Endothelial cell of umbilical vein (primary cell): ENCODE measurements around the gene TSR3. TPM values are rescaled to one million over a fixed set of nuclear protein-coding genes. Genes with fewer than 3 reads are reported as not detected.

ENCODE experiments used
- BruUV-seq: library from RNA; stranded (reverse); fragments of 400-500 nt; replicated peaks from 2 replicates; lab custom pipeline; 2021; lab: Mats Ljungman, UMichigan
- CTCF ChIA-PET: fragments of 300-600, 350-600 bp; sonication (Branson Sonifier 250); formaldehyde crosslinking; loops from one replicate; lab custom pipeline; 2021; ENCODE audit warnings: antibody characterized with exemption, inconsistent platforms; lab: Charles Lee
- POLR2A ChIA-PET: fragments of 300-600, 350-600 bp; sonication (Branson Sonifier 250); formaldehyde crosslinking; loops from one replicate; lab custom pipeline; 2021; ENCODE audit warnings: antibody characterized with exemption, inconsistent platforms; lab: Charles Lee
- DNase-seq: peaks from one replicate; pipeline ENCODE4 v3.0.0-alpha.2; 2011; ENCODE audit warnings: low read depth, low spot score
- FAIRE-seq: peaks from 2 replicates; lab custom pipeline; 2011; peaks lifted over from hg19 to GRCh38; lab: Jason Lieb, UNC
- H2AFZ ChIP-seq: 2 replicates; pipeline ENCODE4 v1.6.0; 2012; ENCODE audit warnings: low read depth, low read length, control low read depth, inconsistent platforms
- H3K27ac ChIP-seq: 2 replicates; pipeline ENCODE4 v1.5.1; 2011; ENCODE audit warnings: low read depth, mild to moderate bottlenecking, control low read depth, low read length, moderate library complexity; ENCODE audit not compliant: insufficient read depth
- H3K27me3 ChIP-seq, 2 experiments: 2 replicates each; pipeline versions ENCODE4 v1.6.0 to v1.6.1; 2011; ENCODE audit warnings: low read length in 2 of 2, mixed read lengths in 1 of 2; ENCODE audit not compliant: control insufficient read depth in 2 of 2, insufficient read depth in 2 of 2
- H3K36me3 ChIP-seq, 2 experiments: 2 replicates in 1 of 2; 3 replicates in 1 of 2; pipeline ENCODE4 v1.5.1; 2011; ENCODE audit warnings: low read length in 2 of 2, mild to moderate bottlenecking in 1 of 2, moderate library complexity in 1 of 2; ENCODE audit not compliant: control insufficient read depth in 2 of 2, insufficient read depth in 2 of 2; ENCODE audit errors: extremely low read depth in 1 of 2
- H3K4me1 ChIP-seq: 3 replicates; pipeline ENCODE4 v1.5.1; 2011; ENCODE audit warnings: mild to moderate bottlenecking, low read length; ENCODE audit not compliant: control insufficient read depth, insufficient read depth; ENCODE audit errors: extremely low read depth
- H3K4me2 ChIP-seq: 2 replicates; pipeline ENCODE4 v1.6.1; 2011; ENCODE audit warnings: low read length, control low read depth, mixed read lengths; ENCODE audit not compliant: insufficient read depth
- H3K4me3 ChIP-seq, 3 experiments: fragments of 200-600 bp in 1 of 3; sonication (generic), shearing (Covaris generic) in 1 of 3; replicated peaks in 1 of 3; 2 replicates each; pipeline ENCODE4 v1.5.1; 2011 to 2016; ENCODE audit warnings: control low read depth in 3 of 3, low read length in 3 of 3, mild to moderate bottlenecking in 2 of 3, inconsistent platforms in 1 of 3, low read depth in 1 of 3, moderate library complexity in 1 of 3; ENCODE audit not compliant: insufficient read depth in 1 of 3
- H3K79me2 ChIP-seq: 2 replicates; pipeline ENCODE4 v1.6.0; 2012; ENCODE audit warnings: low read length, inconsistent platforms; ENCODE audit not compliant: control insufficient read depth, insufficient read depth
- H3K9ac ChIP-seq: replicated peaks from 2 replicates; pipeline ENCODE3; 2011; ENCODE audit warnings: low read length, control low read depth; ENCODE audit not compliant: insufficient read depth; ENCODE audit errors: extremely low read depth
- H3K9me1 ChIP-seq: replicated peaks from 3 replicates; pipeline ENCODE4 v1.6.0; 2011; ENCODE audit warnings: mild to moderate bottlenecking, low read length; ENCODE audit not compliant: control insufficient read depth, insufficient read depth; ENCODE audit errors: extremely low read depth
- H3K9me3 ChIP-seq: replicated peaks from 2 replicates; pipeline ENCODE4 v1.5.1; 2012; ENCODE audit warnings: low read length, inconsistent platforms; ENCODE audit not compliant: control insufficient read depth, insufficient read depth
- H4K20me1 ChIP-seq: replicated peaks from 2 replicates; pipeline ENCODE3; 2011; ENCODE audit warnings: mild to moderate bottlenecking, low read length; ENCODE audit not compliant: control insufficient read depth, insufficient read depth; ENCODE audit errors: extremely low read depth
- EZH2 ChIP-seq: IDR thresholded peaks from 2 replicates; pipeline ENCODE4 v1.6.1; 2012; ENCODE audit warnings: borderline replicate concordance, low read depth, mild to moderate bottlenecking, moderate library complexity, low read length, inconsistent platforms; ENCODE audit not compliant: severe bottlenecking
- FOS ChIP-seq: IDR thresholded peaks from 2 replicates; pipeline ENCODE4 v1.6.1; 2011; ENCODE audit warnings: mild to moderate bottlenecking, low read length, moderate library complexity, borderline replicate concordance; ENCODE audit not compliant: insufficient read depth
- GATA2 ChIP-seq: IDR thresholded peaks from 2 replicates; pipeline ENCODE4 v1.7.0; 2011; ENCODE audit warnings: low read depth, mild to moderate bottlenecking, moderate library complexity, mixed read lengths, low read length; ENCODE audit not compliant: insufficient read length, insufficient read depth
- JUN ChIP-seq: IDR thresholded peaks from 2 replicates; pipeline ENCODE4 v1.6.1; 2011; ENCODE audit warnings: borderline replicate concordance, low read depth; ENCODE audit not compliant: insufficient read length, insufficient read depth
- MYC ChIP-seq: IDR thresholded peaks from one replicate; pipeline ENCODE4 v1.6.1; 2011; ENCODE audit warnings: mild to moderate bottlenecking, low read depth, low read length
- POLR2A ChIP-seq: IDR thresholded peaks from 2 replicates; pipeline ENCODE4 v1.6.1; 2012; ENCODE audit warnings: low read depth, mild to moderate bottlenecking, control low read depth, low read length
- POLR2AphosphoS5 ChIP-seq: IDR thresholded peaks from 2 replicates; pipeline ENCODE4 v1.6.1; 2012; ENCODE audit warnings: low read depth, mild to moderate bottlenecking, control low read depth, low read length, moderate library complexity; ENCODE audit not compliant: insufficient read depth
- dilution Hi-C: fragments of 300-500 bp; cut with MboI; formaldehyde crosslinking; loops from one replicate; pipeline ENCODE4 v1.15.0; 2019; ENCODE audit warnings: low sequenced_read_pairs; ENCODE audit not compliant: extremely low pct_ligation_motif_present
- intact Hi-C: fragments of 100-400 bp; cut with micrococcal nuclease; formaldehyde crosslinking; loops from one replicate; pipeline ENCODE4 v1.10.0; 2022
- polyA plus RNA-seq, 4 experiments: library from polyadenylated mRNA; depleted of rRNA in 3 of 4; stranded (reverse) in 3 of 4; unstranded in 1 of 4; fragments of >200 nt; gene quantifications; 2 replicates each; pipeline versions ENCODE4 v1.2.1 to v1.2.3, GENCODE V29; 2011 to 2012; ENCODE audit warnings: missing spikeins in 1 of 4
- total RNA-seq: library from RNA; stranded (reverse); gene quantifications from 2 replicates; pipeline ENCODE4 v1.2.3, GENCODE V29; 2021
- TF ChIP-seq, protein P1 (sequence below): IDR thresholded peaks from 2 replicates; pipeline ENCODE4 v1.6.1; 2011; ENCODE audit not compliant: insufficient read depth, insufficient read length
- TF ChIP-seq, protein P2 (sequence below), 2 donors: IDR thresholded peaks; 1 replicate in 1 of 2; 2 replicates in 1 of 2; pipeline ENCODE4 v1.5.1; 2011; ENCODE audit warnings: low read length in 2 of 2, mild to moderate bottlenecking in 2 of 2, moderate library complexity in 2 of 2, control low read depth in 1 of 2, inconsistent platforms in 1 of 2, low read depth in 1 of 2; ENCODE audit not compliant: insufficient read depth in 1 of 2; ENCODE audit errors: extremely low read depth in 1 of 2

Gene TSR3
- total and polyA plus RNA-seq, 2 donors (not counting 3 experiments of a cell fraction or from before 2014, with no cell fraction given): 65.4 to 82.7 TPM

DNA sequence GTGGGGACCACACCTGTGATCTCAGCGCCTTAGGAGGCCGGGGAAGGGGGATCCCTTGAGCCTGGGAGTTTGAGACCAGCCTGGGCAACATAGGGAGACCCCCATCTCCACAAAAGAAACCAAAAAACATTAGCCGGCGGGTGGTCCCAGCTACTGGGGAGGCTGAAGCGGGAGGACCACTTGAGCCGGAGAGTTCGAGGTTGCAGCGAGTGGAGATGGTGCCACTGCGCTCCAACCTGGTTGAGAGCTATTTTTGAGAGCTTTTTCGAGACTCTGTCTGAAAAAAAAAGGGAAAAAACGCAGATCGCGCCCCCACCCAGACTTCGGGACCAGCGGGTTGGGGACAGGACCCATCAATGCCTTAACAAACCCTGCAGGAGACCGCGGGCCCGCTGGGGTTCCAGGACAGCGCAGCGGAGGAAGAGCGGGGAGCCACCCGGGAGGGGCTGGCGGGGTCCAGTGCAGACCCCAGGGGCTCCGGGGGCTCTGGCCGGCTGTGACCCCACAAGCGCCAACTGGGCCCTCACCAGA lies 19.0 kb downstream of the TSR3 start:
- Histone ChIP-seq H3K9ac (no peak overlapping the region), H3K4me2 (no peak overlapping the region), H3K27me3 (peaks cover 35 to 48% of the 10 kb centered on the region in 2 experiments)

DNA sequence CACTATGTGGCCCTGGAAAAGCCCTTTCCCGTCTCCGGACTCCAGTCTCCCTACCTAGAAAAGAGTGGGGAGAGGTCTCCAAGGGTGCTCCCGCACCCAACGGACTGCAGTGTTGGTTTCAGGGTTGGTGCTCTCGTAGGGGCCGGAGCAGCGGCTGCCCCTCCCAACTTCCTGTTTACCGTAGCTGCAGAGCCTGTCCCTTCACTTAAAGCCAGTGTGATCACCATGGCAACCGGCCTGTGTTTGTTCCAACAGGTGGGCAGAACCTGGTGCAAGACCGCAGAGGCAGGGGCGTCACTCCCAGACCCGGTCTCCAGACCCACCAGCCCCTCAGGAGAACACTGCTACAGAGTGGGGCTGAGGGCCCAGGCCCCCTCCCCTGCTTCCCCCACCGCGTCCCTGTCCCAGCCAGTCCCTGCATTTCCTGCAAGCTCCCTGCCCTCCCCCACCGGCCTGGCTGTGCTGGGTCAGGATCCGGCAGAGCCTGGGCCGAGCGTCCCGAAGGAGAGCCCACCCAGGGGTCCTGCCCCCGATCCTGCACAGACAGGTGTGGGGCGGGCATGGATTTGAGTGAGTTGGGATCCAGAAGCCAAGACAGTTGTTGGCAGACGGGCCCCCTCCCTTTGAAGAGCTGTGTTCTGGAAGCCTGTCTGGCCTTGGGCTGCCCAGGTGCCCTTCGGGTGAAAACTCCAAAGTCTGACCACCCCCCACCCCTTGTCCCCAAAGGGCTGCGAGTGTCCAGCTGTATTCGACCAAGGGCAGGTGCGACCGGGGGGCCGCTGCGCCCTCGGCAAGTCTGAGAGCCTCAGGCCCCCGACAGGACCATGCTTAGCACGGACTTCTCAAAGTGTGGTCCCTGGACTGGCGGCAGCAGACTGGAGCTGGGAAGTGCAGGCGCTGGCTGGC lies 19.7 kb downstream of the TSR3 start:
- POLR2A ChIA-PET: no interaction called here
- peak; percentile 30 for DNase-seq
- no peak overlapping the region for H2AFZ ChIP-seq
- BruUV-seq: no TSS peak
- CTCF ChIA-PET: interaction anchor here (0.8 to 1.4 kb wide), 3 partner anchors 21 to 32 kb away, joined by 4 to 5 read pairs (median 4); no protein-coding TSS in a partner anchor
- peaks cover 35 to 48% of the 10 kb centered on the region in 2 experiments for H3K27me3 ChIP-seq
- H3K9ac ChIP-seq: no peak overlapping the region
- TF ChIP-seq GATA2: no peak
- TF ChIP-seq MYC: no peak
- no peak for TF ChIP-seq FOS
- no peak for TF ChIP-seq JUN
- TF ChIP-seq, protein P1, sequence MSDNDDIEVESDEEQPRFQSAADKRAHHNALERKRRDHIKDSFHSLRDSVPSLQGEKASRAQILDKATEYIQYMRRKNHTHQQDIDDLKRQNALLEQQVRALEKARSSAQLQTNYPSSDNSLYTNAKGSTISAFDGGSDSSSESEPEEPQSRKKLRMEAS: no peak
- no peak for TF ChIP-seq EZH2
- TF ChIP-seq, protein P2, sequence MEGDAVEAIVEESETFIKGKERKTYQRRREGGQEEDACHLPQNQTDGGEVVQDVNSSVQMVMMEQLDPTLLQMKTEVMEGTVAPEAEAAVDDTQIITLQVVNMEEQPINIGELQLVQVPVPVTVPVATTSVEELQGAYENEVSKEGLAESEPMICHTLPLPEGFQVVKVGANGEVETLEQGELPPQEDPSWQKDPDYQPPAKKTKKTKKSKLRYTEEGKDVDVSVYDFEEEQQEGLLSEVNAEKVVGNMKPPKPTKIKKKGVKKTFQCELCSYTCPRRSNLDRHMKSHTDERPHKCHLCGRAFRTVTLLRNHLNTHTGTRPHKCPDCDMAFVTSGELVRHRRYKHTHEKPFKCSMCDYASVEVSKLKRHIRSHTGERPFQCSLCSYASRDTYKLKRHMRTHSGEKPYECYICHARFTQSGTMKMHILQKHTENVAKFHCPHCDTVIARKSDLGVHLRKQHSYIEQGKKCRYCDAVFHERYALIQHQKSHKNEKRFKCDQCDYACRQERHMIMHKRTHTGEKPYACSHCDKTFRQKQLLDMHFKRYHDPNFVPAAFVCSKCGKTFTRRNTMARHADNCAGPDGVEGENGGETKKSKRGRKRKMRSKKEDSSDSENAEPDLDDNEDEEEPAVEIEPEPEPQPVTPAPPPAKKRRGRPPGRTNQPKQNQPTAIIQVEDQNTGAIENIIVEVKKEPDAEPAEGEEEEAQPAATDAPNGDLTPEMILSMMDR (IDR thresholded peaks at IDR 0.05; ENCODE audit: extremely low read depth in 1 of 2, insufficient read depth in 1 of 2, low read depth in 1 of 2, low read length in 2 of 2): no peak
- TF ChIP-seq POLR2AphosphoS5: no peak
- TF ChIP-seq POLR2A: no peak
- H4K20me1 ChIP-seq: no peaks in the 10 kb centered on the region
- no peak for FAIRE-seq
- no peaks in the 10 kb centered on the region for H3K9me1 ChIP-seq
- H3K79me2 ChIP-seq: no peaks in the 10 kb centered on the region
- no peak overlapping the region for H3K4me3 ChIP-seq
- intact Hi-C loops (no loop called here), dilution Hi-C loops (no loop called here)
- H3K27ac ChIP-seq: no peak overlapping the region
- peak overlapping the region; percentile 12 for H3K4me2 ChIP-seq
- no peaks in the 10 kb centered on the region for H3K9me3 ChIP-seq
- H3K36me3 ChIP-seq: no peaks in the 10 kb centered on the region
- H3K4me1 ChIP-seq: peaks cover 12% of the 10 kb centered on the region

More for the DNA sequence above, 19.0 kb downstream of the TSR3 start:
- TF ChIP-seq EZH2: peak; percentile 73
- TF ChIP-seq POLR2AphosphoS5: no peak
- no peak for TF ChIP-seq FOS
- TF ChIP-seq JUN: no peak
- TF ChIP-seq, protein P1: no peak
- TF ChIP-seq MYC: no peak
- no peak for TF ChIP-seq POLR2A
- Histone ChIP-seq H3K4me1 (peaks cover 12% of the 10 kb centered on the region), H4K20me1 (no peaks in the 10 kb centered on the region), H3K9me3 (no peaks in the 10 kb centered on the region), H3K36me3 (no peaks in the 10 kb centered on the region), H3K27ac (no peak overlapping the region), H3K9me1 (no peaks in the 10 kb centered on the region), H2AFZ (no peak overlapping the region), H3K4me3 (no peak overlapping the region), H3K79me2 (no peaks in the 10 kb centered on the region)
- FAIRE-seq: no peak
- POLR2A ChIA-PET: no interaction called here
- intact Hi-C loops: no loop called here
- BruUV-seq: no TSS peak
- CTCF ChIA-PET: interaction anchor here (0.8 to 1.4 kb wide), 3 partner anchors 21 to 32 kb away, joined by 4 to 5 read pairs (median 4); no protein-coding TSS in a partner anchor
- DNase-seq: no peak
- dilution Hi-C loops: no loop called here
